NCI-H2196 (cell line): ENCODE measurements around the gene TPO.
"Not testable (repeated sequence)": the region's sequence is repeated elsewhere in the genome, so short reads cannot be mapped to it uniquely, and the experiment has no call there.

ENCODE experiments used
- DNase-seq: peaks from one replicate; lab custom pipeline; 2025; ENCODE audit not compliant: unreplicated experiment; lab: John Stamatoyannopoulos, UW

Gene TPO

GRCh38 chr2:1413156-1413710 is at the start of gene TPO:
TSS of gene TPO (plus strand) at chr2:1413463. CDS start at chr2:1414409, 946 bp downstream.
- no peak for DNase-seq

DNA sequence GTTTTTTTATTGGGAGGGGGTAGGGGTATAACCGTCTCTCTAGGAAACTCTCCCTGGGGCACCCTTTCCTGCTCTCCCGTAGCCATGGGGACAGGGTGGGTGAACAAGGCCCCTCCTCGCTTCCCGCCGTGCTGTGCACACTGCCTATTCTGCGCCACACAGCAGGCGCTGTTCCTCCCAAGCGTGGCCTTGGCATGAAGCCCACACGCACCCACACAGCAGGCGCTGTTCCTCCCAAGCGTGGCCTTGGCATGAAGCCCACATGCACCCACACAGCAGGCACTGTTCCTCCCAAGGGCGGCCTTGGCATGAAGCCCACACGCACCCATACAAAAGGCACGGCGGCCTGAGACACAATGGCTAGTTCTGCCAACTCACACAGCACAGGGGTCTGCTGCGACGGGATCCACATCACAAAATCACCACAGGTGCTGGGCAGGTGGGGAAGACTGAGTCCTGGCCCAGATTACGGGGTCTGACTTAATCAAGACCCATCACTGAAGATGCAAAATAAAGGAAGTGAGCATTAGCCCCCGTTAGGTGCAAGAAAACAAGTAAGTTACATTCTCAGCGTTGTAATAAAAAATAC is 46.6 kb upstream of the TPO start:
- peak; percentile 51 for DNase-seq

- no peak for DNase-seq
Measured at GRCh38 chr2:1367601-1368000, 45.7 kb upstream of the TPO start.

DNA sequence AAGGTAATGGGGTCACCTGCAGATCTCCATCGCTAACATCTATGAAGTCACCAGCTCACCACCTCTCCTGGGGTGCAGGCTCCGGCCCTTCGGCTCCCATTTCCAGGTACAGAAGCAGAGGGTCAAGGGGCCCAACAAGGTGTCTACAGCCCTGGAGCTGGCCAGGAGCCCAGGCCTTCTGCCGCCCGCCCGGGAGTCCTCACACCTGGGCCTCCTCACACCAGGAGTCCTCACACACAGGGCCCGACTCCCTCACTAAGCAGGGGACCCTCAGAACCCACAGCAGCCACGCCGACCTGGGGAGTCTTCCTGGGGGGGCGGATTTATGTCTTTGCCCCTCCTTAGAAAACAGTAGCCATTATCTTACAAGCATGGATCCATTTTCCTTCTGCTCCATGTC is 43.4 kb upstream of the TPO start:
- no peak for DNase-seq

DNA sequence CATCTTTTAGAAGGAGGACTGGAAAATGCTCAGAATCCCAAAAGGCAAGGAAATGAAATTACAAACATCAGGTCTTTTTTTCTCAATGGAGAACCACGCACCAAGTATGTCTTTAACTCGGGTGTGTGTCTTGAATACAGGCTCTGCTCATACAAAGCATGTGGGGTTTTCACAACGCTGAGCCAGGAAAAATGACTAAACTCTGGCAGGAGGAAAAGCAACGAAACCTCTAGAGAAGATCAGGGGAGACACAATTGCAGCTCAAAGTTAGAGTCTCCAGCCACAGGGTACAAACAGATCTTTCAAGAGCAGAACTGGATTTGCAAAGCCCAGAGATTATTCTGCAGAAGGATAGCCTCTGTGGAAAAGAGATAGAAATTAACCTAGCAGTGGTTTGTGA is 42.8 kb upstream of the TPO start:
- DNase-seq = no peak

DNA sequence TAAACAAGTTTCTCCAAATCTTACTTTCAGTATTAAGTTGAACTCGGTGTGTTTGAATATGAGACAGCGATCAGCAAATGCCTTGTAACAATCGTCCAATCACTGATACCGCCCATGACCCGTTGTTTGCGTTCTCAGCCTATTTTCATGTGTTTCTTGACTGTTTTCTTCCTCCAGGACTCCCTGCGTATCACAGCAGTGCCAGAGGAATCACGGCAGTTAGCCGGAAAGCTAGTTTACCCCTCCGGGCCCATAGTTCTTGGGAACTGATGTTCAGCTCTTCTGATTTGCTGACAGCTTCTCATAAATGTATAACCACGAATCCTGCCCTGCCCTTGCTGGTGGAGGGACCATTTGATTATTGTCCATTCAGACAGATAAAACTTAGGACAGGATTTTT is 42.2 kb upstream of the TPO start:
- DNase-seq = no peak

DNA sequence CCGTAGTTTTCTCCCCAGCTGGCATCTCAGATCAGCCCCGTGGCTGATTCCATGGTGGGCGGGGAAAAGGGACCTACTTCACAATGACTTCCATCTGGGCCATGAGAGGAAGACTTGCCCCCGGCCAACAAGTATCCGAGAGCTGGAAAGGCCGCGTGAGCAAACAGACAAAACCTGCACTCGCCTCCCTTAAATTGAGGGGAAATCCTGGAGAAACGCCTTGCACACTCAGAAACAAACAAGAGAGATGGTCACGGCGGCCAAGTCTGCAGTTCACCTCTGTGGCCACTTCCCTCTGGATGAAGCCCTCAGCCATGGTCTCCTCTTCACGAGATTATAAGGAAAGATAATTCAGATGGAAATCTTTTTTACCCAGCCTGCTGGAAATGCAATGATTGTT is 39.4 kb upstream of the TPO start:
- no peak for DNase-seq

GRCh38 chr2:1374287-1374686 is 39.0 kb upstream of the TPO start:
- no peak for DNase-seq

GRCh38 chr2:1375794-1376193 is 37.5 kb upstream of the TPO start:
- no peak for DNase-seq

DNA sequence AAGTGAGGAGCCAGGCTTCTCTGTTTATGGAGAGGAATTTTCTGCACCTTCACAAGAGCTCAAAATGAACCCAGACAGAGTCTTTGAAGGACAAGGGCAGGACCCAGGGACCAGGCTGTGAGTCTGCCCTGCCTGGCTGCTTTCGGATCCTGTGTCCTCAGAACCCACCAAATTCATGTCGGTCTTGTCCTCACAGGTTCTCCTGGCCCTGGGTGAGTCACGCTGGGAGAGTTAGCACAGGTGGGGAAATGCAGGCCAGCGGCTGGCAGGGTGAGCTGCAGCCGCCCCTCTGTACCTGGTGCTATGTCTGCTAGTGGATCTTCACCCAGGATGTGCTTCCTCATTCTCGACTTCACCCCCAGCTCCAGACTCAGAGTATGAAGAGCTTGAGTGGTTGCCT is 35.8 kb upstream of the TPO start:
- DNase-seq = no peak

DNA sequence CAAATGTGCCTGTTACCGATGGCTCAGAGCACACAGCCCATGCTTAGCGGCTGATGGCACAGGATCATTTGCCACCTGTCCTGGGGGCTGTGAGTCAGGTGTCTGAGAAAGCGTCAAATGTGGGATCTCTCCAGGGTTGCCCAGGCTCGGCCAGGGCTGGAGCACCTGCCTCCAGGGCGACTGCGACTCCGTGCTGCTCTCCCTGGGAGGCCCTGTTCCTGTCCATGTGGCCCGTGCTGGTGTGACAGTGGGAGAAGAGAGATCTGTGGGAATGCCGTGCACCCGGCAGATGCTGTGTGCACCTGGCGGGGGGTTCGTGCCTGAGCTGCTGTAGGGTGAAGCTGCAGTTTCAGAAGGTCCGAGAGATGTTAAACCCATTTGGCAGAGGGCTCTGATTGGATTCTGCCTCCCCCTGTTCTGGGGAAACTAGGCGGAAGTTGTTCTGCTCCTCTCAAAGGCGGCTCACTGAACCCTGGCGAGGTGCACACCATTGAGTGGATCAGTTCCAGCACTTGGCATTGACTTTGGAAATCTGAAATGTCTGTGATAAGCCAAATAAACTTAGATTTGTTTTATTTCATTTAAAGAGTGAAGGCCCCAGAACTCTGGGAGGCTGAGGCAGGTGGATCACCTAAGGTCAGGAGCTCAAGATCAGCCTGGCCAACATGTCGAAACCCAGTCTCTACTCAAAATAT is 34.7 kb upstream of the TPO start:
- DNase-seq = no peak

DNA sequence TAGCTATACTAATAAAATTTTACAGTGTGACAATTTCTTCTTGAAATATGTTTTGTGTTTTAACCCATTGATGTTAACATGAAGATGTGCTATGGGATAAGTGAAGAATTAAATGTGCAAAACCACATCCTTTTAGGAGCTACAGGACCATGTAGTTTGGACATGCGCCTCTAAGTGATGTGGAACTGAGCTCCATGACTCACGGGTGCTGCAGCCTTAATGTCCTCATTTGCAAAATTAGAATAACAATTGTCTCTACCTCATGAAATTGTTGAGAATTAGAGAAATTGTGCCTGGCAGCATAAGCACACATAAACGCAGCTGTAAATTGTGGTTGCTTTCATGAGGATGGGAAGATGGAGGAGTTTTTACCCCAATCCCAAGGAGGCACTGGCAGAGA is 31.6 kb upstream of the TPO start:
- no peak for DNase-seq

GRCh38 chr2:1387954-1388725 is 25.1 kb upstream of the TPO start:
- not testable (repeated sequence) for DNase-seq

GRCh38 chr2:1390118-1390517 is 23.1 kb upstream of the TPO start:
- not testable (repeated sequence) for DNase-seq

DNA sequence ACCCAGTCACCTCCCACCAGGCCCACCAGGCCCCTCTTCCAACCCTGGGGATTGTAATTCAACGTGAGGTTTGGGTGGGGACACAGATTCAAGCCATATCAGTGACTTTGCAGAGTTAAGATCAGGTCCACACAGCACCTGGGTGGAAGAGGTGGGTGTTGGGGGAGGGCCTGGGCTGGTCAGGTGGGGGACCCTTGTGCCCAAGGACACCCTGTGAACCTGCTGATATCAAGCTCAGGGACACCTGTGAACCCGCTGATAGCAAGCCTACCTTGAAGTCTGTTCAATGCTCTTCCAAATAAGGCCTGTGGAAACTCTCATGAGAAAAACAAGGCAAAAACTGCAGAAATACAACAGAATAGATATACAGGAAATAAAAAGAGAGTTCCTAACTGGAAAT is 19.9 kb upstream of the TPO start:
- DNase-seq = no peak

DNA sequence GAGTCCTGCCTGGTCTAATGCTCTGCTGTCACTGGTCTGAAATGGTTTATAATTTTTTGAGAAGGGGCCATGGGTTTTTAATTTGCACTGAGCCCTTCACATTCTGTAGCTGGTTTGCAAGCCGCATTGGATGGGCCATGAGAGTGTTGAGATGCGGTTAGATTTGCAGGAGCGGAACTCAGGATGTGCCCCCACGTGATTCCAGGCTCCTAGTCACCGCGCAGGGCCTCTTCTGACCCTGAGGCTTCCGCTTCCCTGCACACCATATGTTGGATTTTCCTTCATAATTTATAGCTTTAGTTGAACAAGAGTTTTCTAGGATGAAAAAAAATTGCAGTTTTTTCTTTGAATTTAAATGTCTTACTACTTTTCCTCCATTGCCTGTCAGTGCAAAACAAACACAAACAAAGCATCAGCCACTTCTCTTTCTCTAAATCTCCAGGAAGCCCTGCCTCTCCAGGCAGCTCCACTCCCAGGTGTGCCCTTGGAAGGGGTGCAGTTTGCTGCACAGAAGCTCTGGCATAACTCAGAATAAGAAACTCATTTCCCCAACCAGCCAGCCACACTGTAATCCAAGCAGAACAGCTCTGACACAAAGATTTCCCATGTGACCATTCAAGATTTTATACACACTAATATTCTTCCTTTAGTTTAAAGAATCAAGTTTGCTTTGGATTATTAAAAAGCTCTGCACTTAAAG is 18.4 kb upstream of the TPO start:
- DNase-seq = no peak

DNA sequence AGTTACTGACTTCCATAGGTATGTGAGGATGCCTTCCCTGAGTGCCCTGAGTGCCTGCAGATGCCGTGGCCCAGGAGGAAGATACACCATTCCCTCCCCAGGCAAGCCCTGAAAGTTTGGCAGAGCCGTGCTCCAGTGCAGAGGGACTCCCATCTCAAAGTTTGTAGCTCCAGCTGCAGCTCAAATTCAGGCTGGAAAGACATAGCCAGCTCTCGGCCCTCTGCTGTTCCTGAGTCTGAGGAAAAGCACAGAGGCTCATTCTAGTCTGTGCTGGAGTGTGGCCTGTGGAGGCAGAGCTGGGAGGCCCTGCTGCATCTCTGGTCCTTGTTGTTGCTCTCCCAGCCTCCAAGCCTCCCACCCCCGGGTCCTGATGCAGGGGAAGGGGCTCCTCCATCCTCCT is 15.9 kb upstream of the TPO start:
- no peak for DNase-seq

DNA sequence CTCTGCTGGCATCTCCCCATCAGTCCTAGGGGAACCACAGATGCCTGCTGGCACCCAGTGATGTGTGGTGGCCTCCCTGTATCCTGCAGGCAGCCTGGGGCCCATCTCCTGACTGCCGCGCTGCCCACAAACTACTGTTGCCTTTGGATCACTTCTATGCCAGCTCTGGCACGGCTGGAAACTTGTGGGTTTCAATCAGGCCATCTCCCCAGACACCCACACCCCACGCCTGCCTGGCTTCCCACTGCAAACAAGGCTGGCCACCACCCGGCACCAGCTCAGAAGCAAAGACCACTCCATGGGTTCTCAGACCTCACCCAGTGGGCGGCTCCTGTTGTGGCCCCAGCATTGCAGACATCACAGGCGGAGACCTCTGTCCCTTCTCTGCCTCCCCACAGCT is 15.1 kb upstream of the TPO start:
- no peak for DNase-seq

DNA sequence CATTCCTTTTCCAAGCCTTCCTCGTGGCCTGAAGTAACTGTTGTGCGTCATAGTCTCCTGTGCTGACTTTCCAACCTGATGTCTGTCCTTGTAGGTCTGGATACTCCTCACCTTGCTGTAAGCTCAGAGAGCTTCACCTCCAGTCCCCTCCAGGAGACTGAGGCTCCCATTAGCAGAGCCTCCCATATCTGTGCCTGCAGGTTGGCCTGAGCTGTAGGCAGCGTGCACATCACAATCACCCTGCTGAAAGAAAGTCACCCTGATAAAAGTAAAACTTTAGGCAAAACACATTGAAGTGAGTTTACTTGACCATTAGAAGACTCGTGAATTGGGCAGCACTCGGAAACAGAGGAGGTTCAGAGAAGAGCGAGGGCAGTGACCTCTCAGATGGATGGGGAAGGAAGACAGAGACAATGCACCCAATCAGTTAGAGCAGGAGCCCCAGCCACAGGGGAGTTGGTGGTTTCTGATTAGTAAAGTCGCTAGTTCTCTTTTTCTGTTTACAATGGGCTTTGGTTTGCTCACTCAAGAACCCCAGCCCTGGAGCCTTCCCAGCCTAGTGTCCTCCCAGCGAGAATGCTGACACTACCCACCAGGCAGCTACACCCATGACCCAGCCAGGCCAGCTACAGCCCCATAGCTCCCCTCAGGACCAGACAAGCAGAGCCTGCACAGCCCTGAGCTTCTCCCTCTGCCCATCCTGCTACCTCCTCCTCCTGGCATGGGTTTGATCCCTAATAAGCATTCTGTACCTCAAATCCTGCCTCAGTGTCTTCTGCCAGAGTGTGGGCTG is 12.1 kb upstream of the TPO start:
- DNase-seq = no peak

GRCh38 chr2:1402064-1402463 is 11.2 kb upstream of the TPO start:
- DNase-seq = no peak

GRCh38 chr2:1403565-1403964 is 9.7 kb upstream of the TPO start:
- DNase-seq = no peak
